Mucosa of stomach (tissue), 1 donor: ENCODE data around the gene UMPS.
"Not testable (repeated sequence)": the region's sequence is repeated elsewhere in the genome, so short reads cannot be mapped to it uniquely, and the experiment has no call there.

Source experiments
- H3K27me3 ChIP-seq: one replicate; pipeline ENCODE4 v1.7.0; 2013; ENCODE audit warnings: mild to moderate bottlenecking, low read length; ENCODE audit not compliant: control insufficient read depth, insufficient read depth
- H3K36me3 ChIP-seq: one replicate; pipeline ENCODE4 v1.7.0; 2013; ENCODE audit warnings: low read length; ENCODE audit not compliant: control insufficient read depth, insufficient read depth
- H3K4me1 ChIP-seq: one replicate; pipeline ENCODE4 v1.7.0; 2013; ENCODE audit warnings: mild to moderate bottlenecking, low read length; ENCODE audit not compliant: control insufficient read depth, insufficient read depth
- H3K4me3 ChIP-seq: one replicate; pipeline ENCODE4 v1.7.0; 2013; ENCODE audit warnings: low read length
- H3K9ac ChIP-seq: one replicate; pipeline ENCODE4 v1.7.0; 2013; ENCODE audit warnings: mild to moderate bottlenecking, low read length, moderate library complexity
- H3K9me3 ChIP-seq: one replicate; pipeline ENCODE4 v1.7.0; 2013; ENCODE audit warnings: mild to moderate bottlenecking, low read length, moderate library complexity; ENCODE audit not compliant: control insufficient read depth
- donor health status: Pancreatic carcinoma.

UMPS gene

DNA sequence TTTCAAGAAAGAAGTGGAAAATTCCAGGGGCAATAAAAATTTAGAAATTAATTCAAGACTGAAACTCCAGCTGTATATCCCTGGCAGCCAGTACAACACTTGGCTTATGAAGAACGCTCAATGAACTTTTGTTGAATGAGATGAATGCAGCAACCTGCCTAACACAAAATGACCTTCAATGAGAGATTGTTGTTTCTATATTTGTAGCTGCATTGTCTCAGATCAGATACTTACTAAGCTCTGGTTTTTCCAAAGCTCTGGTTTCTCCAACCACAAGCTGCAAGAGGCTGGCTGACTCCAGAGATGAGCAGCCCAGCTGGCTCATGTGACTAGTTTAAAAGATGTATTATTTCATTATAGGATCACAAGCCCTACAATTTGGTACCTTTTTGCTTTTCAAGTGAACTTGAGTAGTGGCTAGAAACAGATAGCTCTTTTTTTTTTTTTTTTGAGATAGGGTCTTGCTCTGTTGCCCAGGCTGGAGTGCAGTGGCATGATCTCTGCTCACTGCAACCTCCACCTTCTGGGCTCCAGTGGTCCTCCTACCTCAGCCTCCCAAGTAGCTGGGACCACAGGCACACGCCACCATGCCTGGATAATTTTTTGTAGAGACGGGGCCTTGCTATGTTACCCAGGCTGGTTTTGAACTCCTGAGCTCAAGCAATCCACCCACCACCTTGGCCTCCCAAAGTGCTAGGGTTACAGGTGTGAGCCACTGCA lies 57.4 kb downstream of the UMPS start:
- H3K4me3 ChIP-seq, result no peak overlapping the region
- H3K27me3 ChIP-seq, result no peaks in the 10 kb centered on the region
- no peaks in the 10 kb centered on the region for H3K9me3 ChIP-seq
- no peak overlapping the region for H3K9ac ChIP-seq
- H3K36me3 ChIP-seq, result no peaks in the 10 kb centered on the region
- H3K4me1 ChIP-seq, result peaks cover 15% of the 10 kb centered on the region

DNA sequence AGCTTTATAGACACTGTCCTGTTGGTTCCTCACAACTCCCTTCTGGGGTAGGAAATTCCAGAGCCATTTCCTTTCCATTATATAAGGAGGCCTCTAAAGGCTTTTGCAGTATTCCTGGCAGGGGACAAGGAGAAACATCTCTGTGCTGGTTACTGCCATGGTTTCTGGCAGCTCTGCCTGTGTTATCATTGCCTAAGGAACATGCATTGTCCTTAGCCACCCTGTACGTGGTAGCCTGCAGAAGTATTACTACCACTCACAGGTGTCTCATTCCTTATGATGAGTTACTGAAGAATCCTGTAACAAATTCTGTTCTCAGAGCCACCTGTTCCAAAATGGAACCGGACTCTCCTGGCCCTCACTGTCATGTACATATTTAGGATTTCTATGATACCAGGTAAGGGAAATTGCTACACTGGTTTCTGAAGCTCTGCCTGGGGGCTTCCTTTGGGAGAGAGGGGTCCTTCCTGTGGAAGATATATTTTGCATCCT lies 58.0 kb downstream of the UMPS start:
- Histone ChIP-seq H3K4me1 (peaks cover 15% of the 10 kb centered on the region), H3K27me3 (no peaks in the 10 kb centered on the region), H3K9me3 (no peaks in the 10 kb centered on the region), H3K4me3 (no peak overlapping the region), H3K9ac (no peak overlapping the region), H3K36me3 (no peaks in the 10 kb centered on the region)

DNA sequence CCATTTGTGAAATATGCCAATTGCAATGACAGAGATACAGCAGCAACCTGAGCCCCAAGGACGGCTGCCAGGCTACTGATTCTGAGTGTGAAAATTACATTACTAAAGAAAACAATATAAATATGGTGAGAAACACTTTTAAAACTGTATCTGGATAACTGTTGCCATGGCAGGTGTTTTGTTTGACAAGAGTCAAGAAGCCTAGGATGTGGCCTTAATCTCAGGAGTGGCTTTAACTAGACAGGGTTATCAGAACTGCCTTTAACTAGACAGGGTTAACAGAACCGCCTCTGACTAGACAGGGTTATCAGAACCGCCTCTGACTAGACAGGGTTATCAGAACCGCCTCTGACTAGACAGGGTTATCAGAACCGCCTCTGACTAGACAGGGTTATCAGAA lies 58.9 kb downstream of the UMPS start:
- H3K27me3 ChIP-seq, H3K4me3 ChIP-seq, H3K9me3 ChIP-seq, H3K9ac ChIP-seq, H3K36me3 ChIP-seq: not testable (repeated sequence)
- H3K4me1 ChIP-seq, result peaks cover 15% of the 10 kb centered on the region

DNA sequence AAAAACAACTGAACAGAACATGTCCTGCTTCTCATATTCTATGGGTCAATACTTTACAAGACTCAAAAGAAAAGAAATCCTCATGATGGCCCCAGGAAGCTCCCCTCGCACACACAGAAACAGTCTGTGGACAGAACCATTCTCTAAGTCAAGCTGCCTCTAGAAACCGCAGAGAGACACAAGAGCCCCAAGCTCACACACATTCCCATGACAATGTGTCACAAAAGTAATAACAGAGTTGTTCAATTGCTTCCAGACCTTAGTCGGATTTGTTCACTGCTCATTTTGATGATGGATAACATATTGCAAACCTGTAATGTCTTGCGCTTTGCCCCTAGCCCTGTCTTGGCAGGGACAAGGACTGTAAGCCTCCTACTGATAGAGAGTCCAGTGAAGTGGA lies 60.9 kb downstream of the UMPS start:
- H3K27me3 ChIP-seq, result no peaks in the 10 kb centered on the region
- no peak overlapping the region for H3K4me3 ChIP-seq
- peaks cover 12% of the 10 kb centered on the region for H3K4me1 ChIP-seq
- H3K9ac ChIP-seq, result no peak overlapping the region
- no peaks in the 10 kb centered on the region for H3K36me3 ChIP-seq
- no peaks in the 10 kb centered on the region for H3K9me3 ChIP-seq

DNA sequence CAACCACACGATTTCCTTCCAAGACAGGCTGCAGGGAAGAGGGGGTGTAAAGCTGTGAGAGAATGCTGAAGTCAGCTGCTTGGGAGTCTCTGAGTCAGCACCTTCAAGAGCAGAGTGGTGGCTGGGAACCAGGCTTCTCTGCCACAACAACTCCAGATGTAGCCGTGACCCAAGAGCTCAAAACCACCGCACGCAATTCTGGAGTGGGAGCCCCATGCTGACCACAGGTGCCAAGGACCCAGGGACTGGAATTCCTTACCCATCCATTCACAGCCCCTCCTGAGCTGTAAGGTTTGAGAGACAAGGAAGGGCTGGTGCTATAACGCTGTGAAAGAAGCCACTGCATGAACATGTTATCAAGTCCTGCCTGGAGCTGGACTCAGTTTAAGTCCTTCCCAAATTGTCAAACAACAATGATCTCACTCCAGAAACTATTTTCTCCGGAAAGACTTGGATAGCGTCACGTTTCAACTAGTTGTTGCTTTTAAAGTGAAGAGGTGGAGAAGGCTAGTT lies 61.4 kb downstream of the UMPS start:
- Histone ChIP-seq H3K4me1 (peaks cover 6% of the 10 kb centered on the region), H3K4me3 (no peak overlapping the region), H3K9ac (no peak overlapping the region), H3K36me3 (no peaks in the 10 kb centered on the region), H3K9me3 (no peaks in the 10 kb centered on the region), H3K27me3 (no peaks in the 10 kb centered on the region)

DNA sequence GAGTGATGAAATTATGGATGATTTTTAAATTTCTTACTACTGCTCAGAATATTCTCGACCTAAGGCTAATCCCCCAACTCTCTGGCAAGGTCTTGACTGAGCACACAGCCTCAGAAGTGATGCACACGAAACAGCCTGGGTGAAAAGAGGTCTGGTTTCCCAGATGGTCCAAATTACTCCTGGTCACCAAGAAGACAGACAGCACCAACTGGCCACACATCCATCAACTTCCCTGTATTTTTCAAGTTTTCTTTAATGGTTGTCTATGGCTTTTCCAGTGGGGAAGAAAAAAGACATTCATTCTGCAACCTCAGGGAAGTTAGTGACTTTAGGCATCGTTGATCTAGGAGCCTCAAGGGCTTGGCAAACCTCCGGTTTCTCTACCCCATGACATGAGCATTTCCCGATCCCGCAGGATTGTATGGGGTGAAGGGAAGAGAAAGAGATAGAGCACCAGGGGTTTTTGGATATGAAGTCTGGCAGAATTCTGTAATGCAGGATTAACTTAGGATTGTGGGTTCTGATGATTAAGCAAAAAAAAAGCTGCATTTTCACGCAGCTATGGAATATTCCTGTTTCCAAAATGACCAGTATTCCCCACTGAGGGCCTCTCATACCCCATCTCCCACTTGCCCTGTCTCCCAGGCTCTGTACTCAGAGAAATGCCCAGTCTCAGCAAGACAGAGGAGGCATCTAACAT lies 62.2 kb downstream of the UMPS start:
- no peaks in the 10 kb centered on the region for H3K27me3 ChIP-seq
- no peaks in the 10 kb centered on the region for H3K36me3 ChIP-seq
- no peak overlapping the region for H3K4me3 ChIP-seq
- H3K9ac ChIP-seq, result no peak overlapping the region
- H3K4me1 ChIP-seq, result no peaks in the 10 kb centered on the region
- H3K9me3 ChIP-seq, result no peaks in the 10 kb centered on the region

DNA sequence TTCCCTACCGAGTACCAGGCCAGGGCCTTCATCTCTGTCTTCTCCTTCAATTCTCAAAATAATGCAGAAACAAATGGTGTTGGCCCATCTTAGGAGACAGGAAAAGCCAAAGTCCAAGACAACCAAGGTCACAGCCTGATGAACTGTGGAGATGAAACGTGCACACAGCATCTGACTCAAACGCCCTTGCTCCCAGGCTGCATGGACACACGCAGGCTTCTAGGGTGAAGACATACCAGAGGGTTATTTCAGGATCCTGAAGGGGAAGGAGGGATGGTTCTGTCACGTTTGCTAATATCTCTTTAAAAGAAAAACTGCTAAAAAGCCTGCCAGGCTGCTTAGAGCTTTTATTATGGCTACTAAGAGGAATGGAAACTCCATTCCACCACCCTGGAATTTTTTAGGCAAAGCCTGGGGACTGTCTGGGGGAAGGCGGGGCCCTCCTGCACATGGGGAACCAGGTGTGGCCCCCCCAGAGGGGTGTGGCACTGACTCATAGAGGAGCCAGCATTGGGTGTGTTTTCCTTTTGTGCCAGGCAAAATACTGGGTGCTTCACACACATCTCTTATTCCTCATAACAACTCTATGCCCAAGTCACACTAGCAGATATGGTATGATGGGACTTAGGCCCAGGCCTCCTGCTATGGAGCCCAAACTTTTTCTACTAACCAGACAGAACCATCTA lies 62.9 kb downstream of the UMPS start:
- Histone ChIP-seq H3K4me1 (no peaks in the 10 kb centered on the region), H3K9me3 (no peaks in the 10 kb centered on the region), H3K9ac (no peak overlapping the region), H3K36me3 (no peaks in the 10 kb centered on the region), H3K4me3 (no peak overlapping the region), H3K27me3 (no peaks in the 10 kb centered on the region)

DNA sequence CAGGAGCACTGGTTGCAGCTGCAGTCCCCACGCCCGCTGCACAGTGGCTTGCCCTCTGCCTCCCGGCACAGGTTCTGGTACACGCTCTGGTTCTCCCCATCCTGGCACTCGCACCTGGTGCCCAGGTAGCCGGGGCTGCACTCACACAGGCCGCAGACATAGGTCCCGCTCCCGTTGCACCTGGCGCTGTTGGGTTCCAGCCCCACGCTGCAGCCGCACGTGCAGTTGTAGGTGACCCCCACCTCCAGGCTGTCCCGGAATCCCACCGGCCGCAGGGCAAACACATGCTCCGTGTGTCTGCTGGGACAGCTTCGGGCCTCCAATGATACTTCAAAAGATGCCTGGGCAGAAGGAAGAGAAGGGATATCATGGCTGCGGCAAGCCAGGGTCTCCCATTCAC lies 66.2 kb downstream of the UMPS start:
- Histone ChIP-seq H3K27me3 (peaks cover 4% of the 10 kb centered on the region), H3K9me3 (no peaks in the 10 kb centered on the region)

DNA sequence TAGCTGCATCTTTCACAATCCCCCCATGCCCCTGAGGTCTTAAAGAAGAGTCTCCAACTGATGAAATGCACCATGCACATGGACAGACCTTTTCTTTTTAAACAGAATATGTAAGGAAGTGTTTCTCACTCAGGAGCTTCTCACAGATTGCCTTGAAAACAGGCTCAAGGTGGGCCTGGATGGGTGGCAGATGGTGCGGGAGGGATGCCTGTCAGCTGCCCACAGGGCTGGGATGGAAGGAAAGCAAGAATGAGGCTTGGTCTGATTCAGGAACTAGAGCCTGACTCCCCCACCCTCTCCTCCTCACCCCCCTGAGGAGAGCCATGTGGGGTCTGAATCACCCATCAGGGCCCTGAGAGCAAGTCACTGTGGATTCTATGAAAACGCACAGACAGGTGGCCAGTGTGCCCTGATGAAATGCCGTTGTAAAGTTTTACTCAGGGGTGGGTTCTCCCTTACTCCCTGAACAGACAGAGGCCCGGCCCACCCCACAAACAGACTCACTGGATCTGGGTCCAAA lies 67.2 kb downstream of the UMPS start:
- Histone ChIP-seq H3K9ac (no peak overlapping the region), H3K27me3 (peaks cover 4% of the 10 kb centered on the region), H3K36me3 (no peaks in the 10 kb centered on the region), H3K9me3 (no peaks in the 10 kb centered on the region), H3K4me3 (no peak overlapping the region), H3K4me1 (peaks cover 5% of the 10 kb centered on the region)

More for the DNA sequence above, 66.2 kb downstream of the UMPS start:
- Histone ChIP-seq H3K9ac (no peak overlapping the region), H3K4me3 (no peak overlapping the region), H3K36me3 (no peaks in the 10 kb centered on the region), H3K4me1 (peaks cover 5% of the 10 kb centered on the region)
